Mesodermal cell (in vitro differentiated cells): Measurements from ENCODE around the gene HTR3A.
A peak's percentile ranks its signal among the peaks of the same experiment; 100 is the strongest.

Experiments
- H3K27ac ChIP-seq: 2 replicates; pipeline ENCODE4 v1.7.0; 2013; ENCODE audit warnings: mild to moderate bottlenecking, low read depth, low read length, moderate library complexity; ENCODE audit not compliant: severe bottlenecking
- H3K36me3 ChIP-seq: 2 replicates; pipeline ENCODE4 v1.7.1; 2013; ENCODE audit warnings: mild to moderate bottlenecking, low read length, moderate library complexity; ENCODE audit not compliant: control insufficient read depth, insufficient read depth
- H3K4me1 ChIP-seq: one replicate; pipeline ENCODE4 v1.7.1; 2013; ENCODE audit warnings: mild to moderate bottlenecking, low read length; ENCODE audit not compliant: insufficient read depth, control insufficient read depth, poor library complexity, severe bottlenecking
- H3K4me3 ChIP-seq: 2 replicates; pipeline ENCODE4 v1.7.0; 2013; ENCODE audit warnings: low read length, control low read depth, mild to moderate bottlenecking; ENCODE audit not compliant: insufficient read depth, poor library complexity, severe bottlenecking; ENCODE audit errors: extremely low read depth
- H3K9me3 ChIP-seq: 2 replicates; pipeline ENCODE4 v1.7.1; 2013; ENCODE audit warnings: mild to moderate bottlenecking, low read length, moderate library complexity; ENCODE audit not compliant: control insufficient read depth
- WGBS, 2 experiments: methylation state at CpG; one replicate each; pipeline ENCODE4 v1.1.5; 2013; ENCODE audit warnings: missing lambda C conversion rate in 2 of 2; ENCODE audit not compliant: insufficient coverage in 2 of 2; 5-methylcytosine and 5-hydroxymethylcytosine counted together

HTR3A gene

GRCh38 chr11:114034956-114035355 lies 60.0 kb downstream of the HTR3A start:
- Histone ChIP-seq H3K9me3 (no peaks in the 10 kb centered on the region), H3K36me3 (no peaks in the 10 kb centered on the region), H3K4me1 (no peaks in the 10 kb centered on the region), H3K4me3 (no peak overlapping the region), H3K27ac (no peak overlapping the region)
- 93 to 97% methylated on average over 7 to 11 of the region's 11 CpGs for WGBS, 2 experiments

- H3K4me1 ChIP-seq = peaks cover 7% of the 10 kb centered on the region
- no peaks in the 10 kb centered on the region for H3K36me3 ChIP-seq
- H3K4me3 ChIP-seq = peak overlapping the region; percentile 11
- no peaks in the 10 kb centered on the region for H3K9me3 ChIP-seq
- H3K27ac ChIP-seq = no peak overlapping the region
- WGBS, 2 experiments = 0 to 13% methylated on average over 28 of the region's 37 CpGs
Measured at GRCh38 chr11:114036147-114036811, 61.4 kb downstream of the HTR3A start.

GRCh38 chr11:114036958-114037357 lies 62.0 kb downstream of the HTR3A start:
- no peaks in the 10 kb centered on the region for H3K36me3 ChIP-seq
- H3K4me3 ChIP-seq = no peak overlapping the region
- no peak overlapping the region for H3K27ac ChIP-seq
- no peaks in the 10 kb centered on the region for H3K9me3 ChIP-seq
- peaks cover 7% of the 10 kb centered on the region for H3K4me1 ChIP-seq
- WGBS, 2 experiments = 100% methylated on average over 1 of the region's 3 CpGs

GRCh38 chr11:114039551-114039950 lies 64.6 kb downstream of the HTR3A start:
- H3K36me3 ChIP-seq = no peaks in the 10 kb centered on the region
- no peak overlapping the region for H3K4me3 ChIP-seq
- WGBS, 2 experiments = no CpG with 5 or more reads among the region's 3 CpGs
- H3K9me3 ChIP-seq = no peaks in the 10 kb centered on the region
- peaks cover 7% of the 10 kb centered on the region for H3K4me1 ChIP-seq
- H3K27ac ChIP-seq = no peak overlapping the region
